ENCODE results near the gene OVAAL.

GRCh38 chr1:180532854-180533253, 25.9 kb upstream of the OVAAL start:
- TF ChIP-seq POLR2A (IDR thresholded peaks at IDR 0.05; ENCODE audit: low read length): no peak
- no peak for TF ChIP-seq GATA1 (IDR thresholded peaks at IDR 0.05; ENCODE audit: low read depth, low read length)

All from erythroblast (primary cell).